H1 (cell line): ENCODE measurements around the gene FHIT. TPM values are rescaled to one million over a fixed set of nuclear protein-coding genes. Genes with fewer than 3 reads are reported as not detected.

Experiments
- CTCF ChIA-PET: fragments of 300-600 bp; sonication (Branson Sonifier 250); formaldehyde crosslinking; loops from one replicate; lab custom pipeline; 2021; ENCODE audit not compliant: partially characterized antibody; lab: Charles Lee
- POLR2A ChIA-PET: fragments of 300-600 bp; sonication (Branson Sonifier 250); formaldehyde crosslinking; loops from one replicate; lab custom pipeline; 2021; ENCODE audit warnings: inconsistent platforms; ENCODE audit not compliant: partially characterized antibody; lab: Charles Lee
- DNase-seq, 2 experiments: peaks; one replicate each; pipeline versions ENCODE4 v3.0.0 to v3.0.0-alpha.2; 2010 to 2022; ENCODE audit warnings: low spot score in 2 of 2, low read depth in 1 of 2, mixed read lengths in 1 of 2
- FAIRE-seq: peaks from 2 replicates; lab custom pipeline; 2011; peaks lifted over from hg19 to GRCh38; lab: Jason Lieb, UNC
- H2AFZ ChIP-seq: 2 replicates; pipeline ENCODE4 v1.8.1; 2012; ENCODE audit warnings: low read length, inconsistent platforms
- H2AK5ac ChIP-seq: 2 replicates; pipeline ENCODE4 v1.6.1; 2013; ENCODE audit warnings: low read depth, low read length
- H2BK120ac ChIP-seq: replicated peaks from 2 replicates; pipeline ENCODE3; 2013; ENCODE audit warnings: low read depth, low read length, inconsistent platforms
- H2BK12ac ChIP-seq: 2 replicates; pipeline ENCODE4 v1.6.1; 2013; ENCODE audit warnings: low read depth, low read length
- H2BK15ac ChIP-seq: 2 replicates; pipeline ENCODE4 v1.6.1; 2013; ENCODE audit warnings: low read length
- H2BK20ac ChIP-seq: 2 replicates; pipeline ENCODE4 v1.6.1; 2013; ENCODE audit warnings: low read length
- H2BK5ac ChIP-seq: 2 replicates; pipeline ENCODE4 v1.6.1; 2013; ENCODE audit warnings: low read depth, low read length
- H3K14ac ChIP-seq: 2 replicates; pipeline ENCODE4 v1.6.1; 2013; ENCODE audit warnings: inconsistent platforms; ENCODE audit not compliant: insufficient read length
- H3K18ac ChIP-seq: 2 replicates; pipeline ENCODE4 v1.6.1; 2013; ENCODE audit warnings: low read length; ENCODE audit errors: extremely low read depth
- H3K23ac ChIP-seq: 2 replicates; pipeline ENCODE4 v1.6.1; 2013; ENCODE audit warnings: inconsistent platforms; ENCODE audit not compliant: insufficient read length
- H3K23me2 ChIP-seq: 2 replicates; pipeline ENCODE4 v1.6.1; 2013; ENCODE audit warnings: low read depth, low read length
- H3K27ac ChIP-seq: 2 replicates; pipeline ENCODE4 v1.6.1; 2011; ENCODE audit warnings: low read depth, low read length, inconsistent platforms
- H3K27me3 ChIP-seq, 4 experiments: replicated peaks in 1 of 4; 1 replicate in 1 of 4; 2 replicates in 3 of 4; pipeline versions ENCODE4 v1.6.1 to v1.8.1; 2011 to 2013; ENCODE audit warnings: low read length in 3 of 4, mild to moderate bottlenecking in 3 of 4, inconsistent platforms in 2 of 4, mixed read lengths in 2 of 4, moderate library complexity in 1 of 4; ENCODE audit not compliant: control insufficient read depth in 3 of 4, insufficient read depth in 3 of 4; ENCODE audit errors: extremely low read depth in 1 of 4
- H3K36me3 ChIP-seq, 4 experiments: 2 replicates each; pipeline versions ENCODE4 v1.6.1 to v1.8.1; 2011 to 2013; ENCODE audit warnings: mild to moderate bottlenecking in 4 of 4, low read length in 3 of 4, moderate library complexity in 2 of 4, control low read depth in 1 of 4, inconsistent platforms in 1 of 4; ENCODE audit not compliant: insufficient read depth in 4 of 4, control insufficient read depth in 2 of 4
- H3K4ac ChIP-seq: replicated peaks from 2 replicates; pipeline ENCODE3; 2013; ENCODE audit warnings: low read length, low read depth, mixed read lengths, inconsistent platforms; ENCODE audit not compliant: insufficient read length
- H3K4me1 ChIP-seq, 4 experiments: replicated peaks in 1 of 4; 1 replicate in 1 of 4; 2 replicates in 3 of 4; pipeline versions ENCODE4 v1.6.1 to v1.8.1; 2011 to 2013; ENCODE audit warnings: low read length in 3 of 4, inconsistent platforms in 2 of 4, mixed read lengths in 1 of 4; ENCODE audit not compliant: insufficient read depth in 4 of 4, control insufficient read depth in 3 of 4
- H3K4me2 ChIP-seq, 2 experiments: 2 replicates each; pipeline versions ENCODE4 v1.6.1 to v1.8.1; 2011 to 2013; ENCODE audit warnings: low read depth in 2 of 2, low read length in 2 of 2, control low read depth in 1 of 2, inconsistent platforms in 1 of 2, mild to moderate bottlenecking in 1 of 2; ENCODE audit not compliant: insufficient read depth in 1 of 2
- H3K4me3 ChIP-seq, 4 experiments: fragments of 200-600, 300-600 bp in 1 of 4; sonication (generic), shearing (Covaris generic), sonication (Bioruptor Twin) in 1 of 4; 2 replicates each; pipeline versions ENCODE4 v1.5.1 to v1.8.1; 2011 to 2016; ENCODE audit warnings: low read length in 4 of 4, low read depth in 3 of 4, control low read depth in 2 of 4, inconsistent platforms in 2 of 4, mild to moderate bottlenecking in 2 of 4, mixed read lengths in 1 of 4, moderate library complexity in 1 of 4; ENCODE audit not compliant: insufficient read depth in 2 of 4; ENCODE audit errors: extremely low read depth in 1 of 4
- H3K56ac ChIP-seq: replicated peaks from 2 replicates; pipeline ENCODE3; 2013; ENCODE audit warnings: low read depth, mild to moderate bottlenecking, mixed read lengths, low read length, inconsistent platforms; ENCODE audit not compliant: insufficient read length
- H3K79me1 ChIP-seq: 2 replicates; pipeline ENCODE4 v1.6.1; 2013; ENCODE audit warnings: low read depth, low read length, control low read depth
- H3K79me2 ChIP-seq, 2 experiments: 2 replicates each; pipeline versions ENCODE4 v1.6.1 to v1.8.1; 2012 to 2013; ENCODE audit warnings: low read length in 2 of 2, mild to moderate bottlenecking in 2 of 2, inconsistent platforms in 1 of 2; ENCODE audit not compliant: insufficient read depth in 2 of 2, control insufficient read depth in 1 of 2
- H3K9ac ChIP-seq, 4 experiments: replicated peaks in 1 of 4; 1 replicate in 1 of 4; 2 replicates in 3 of 4; pipeline versions ENCODE4 v1.6.1 to v1.8.1; 2011 to 2013; ENCODE audit warnings: low read depth in 3 of 4, low read length in 3 of 4, control low read depth in 2 of 4, mild to moderate bottlenecking in 2 of 4, moderate library complexity in 2 of 4, inconsistent platforms in 1 of 4; ENCODE audit errors: extremely low read depth in 1 of 4
- H3K9me3 ChIP-seq, 2 experiments: 2 replicates each; pipeline versions ENCODE4 v1.6.1 to v1.8.1; 2012 to 2013; ENCODE audit warnings: mild to moderate bottlenecking in 2 of 2, moderate library complexity in 2 of 2, control low read depth in 1 of 2, inconsistent platforms in 1 of 2, low read depth in 1 of 2, low read length in 1 of 2, mixed read lengths in 1 of 2; ENCODE audit not compliant: insufficient read depth in 2 of 2
- H4K20me1 ChIP-seq, 2 experiments: replicated peaks in 1 of 2; 2 replicates each; pipeline versions ENCODE3 to v1.8.1; 2011 to 2013; ENCODE audit warnings: inconsistent platforms in 2 of 2, low read length in 2 of 2, mild to moderate bottlenecking in 1 of 2; ENCODE audit not compliant: insufficient read depth in 2 of 2, control insufficient read depth in 1 of 2
- H4K5ac ChIP-seq: 2 replicates; pipeline ENCODE4 v1.6.1; 2013; ENCODE audit warnings: low read length, low read depth, mixed read lengths, inconsistent platforms; ENCODE audit not compliant: insufficient read length
- H4K8ac ChIP-seq: 2 replicates; pipeline ENCODE4 v1.8.0; 2013; ENCODE audit warnings: mild to moderate bottlenecking, moderate library complexity, low read length, inconsistent platforms; ENCODE audit not compliant: insufficient read depth; ENCODE audit errors: extremely low read depth
- H4K91ac ChIP-seq: replicated peaks from 2 replicates; pipeline ENCODE3; 2013; ENCODE audit warnings: low read length, mixed read lengths, inconsistent platforms; ENCODE audit not compliant: insufficient read length
- ASH2L ChIP-seq: fragments of 200-600, 300-600 bp; sonication (generic); IDR thresholded peaks from one replicate; pipeline ENCODE4 v1.7.1; 2017; ENCODE audit warnings: low read length
- CBX8 ChIP-seq: fragments of 300-800, 300-1000 bp; sonication (generic); IDR thresholded peaks from 2 replicates; pipeline ENCODE4 v1.7.1; 2016; ENCODE audit warnings: low read depth, low read length, borderline replicate concordance
- EZH2 ChIP-seq: fragments of 200-600 bp; sonication (generic); IDR thresholded peaks from 2 replicates; pipeline ENCODE4 v1.7.1; 2012; ENCODE audit warnings: low read depth, mild to moderate bottlenecking, moderate library complexity, low read length, inconsistent platforms; ENCODE audit not compliant: severe bottlenecking
- POLR2A ChIP-seq, 2 experiments: IDR thresholded peaks; 1 replicate in 1 of 2; 2 replicates in 1 of 2; pipeline ENCODE4 v1.6.1; 2011; ENCODE audit warnings: low read depth in 2 of 2, low read length in 2 of 2, mild to moderate bottlenecking in 2 of 2; ENCODE audit errors: control extremely low read depth in 1 of 2
- RNF2 ChIP-seq: fragments of 200-900, 300-1000 bp; sonication (generic); IDR thresholded peaks from 2 replicates; pipeline ENCODE4 v1.7.1; 2016; ENCODE audit warnings: borderline replicate concordance, low read depth, mild to moderate bottlenecking, antibody characterized with exemption, low read length; ENCODE audit not compliant: poor library complexity, severe bottlenecking; ENCODE audit errors: missing control alignments
- SIN3A ChIP-seq, 2 experiments: IDR thresholded peaks in 1 of 2; conservative IDR thresholded peaks in 1 of 2; 2 replicates each; pipeline ENCODE4 v1.6.1; 2011 to 2012; ENCODE audit warnings: low read length in 2 of 2, improper control_type of control experiment in 1 of 2, low read depth in 1 of 2, mild to moderate bottlenecking in 1 of 2
- SUZ12 ChIP-seq: fragments of 200-600 bp; sonication (generic); IDR thresholded peaks from 2 replicates; pipeline ENCODE4 v1.6.1; 2012; ENCODE audit warnings: mild to moderate bottlenecking, inconsistent platforms, low read length, moderate library complexity, mixed read lengths
- TBP ChIP-seq: IDR thresholded peaks from 2 replicates; pipeline ENCODE4 v1.6.1; 2011; ENCODE audit warnings: low read depth, low read length, improper control_type of control experiment
- WGBS, 2 experiments: shearing (Covaris generic) in 1 of 2; methylation state at CpG; one replicate each; pipeline versions ENCODE4 v1.1.6 to v1.1.7; 2013 to 2015; ENCODE audit warnings: low lambda C conversion rate in 2 of 2, mixed read lengths in 2 of 2, inconsistent platforms in 1 of 2, low coverage in 1 of 2, missing lambda C conversion rate in 1 of 2; ENCODE audit not compliant: insufficient replicate concordance in 2 of 2, insufficient coverage in 1 of 2, insufficient read length in 1 of 2; ENCODE audit errors: extremely low coverage in 1 of 2, missing lambda C conversion rate in 1 of 2; 5-methylcytosine and 5-hydroxymethylcytosine counted together
- polyA plus RNA-seq, 7 experiments: library from polyadenylated mRNA; depleted of rRNA in 3 of 7; stranded (reverse) in 5 of 7; unstranded in 2 of 7; fragments of >200 nt in 5 of 7; fragments of 200-250 nt in 2 of 7; gene quantifications; 1 replicate in 5 of 7; 2 replicates in 1 of 7; 4 replicates in 1 of 7; pipeline versions ENCODE4 v1.2.1 to v1.2.3, GENCODE V29; 2011 to 2013; ENCODE audit warnings: missing spikeins in 2 of 7, mixed read lengths in 2 of 7
- total RNA-seq: library from RNA; stranded (reverse); fragmentation: NEBNext Ultra II Directional; extraction: Animal tissue kit (Norgen Biotek cat#: 25700); gene quantifications from 2 replicates; pipeline ENCODE4 v1.2.1, GENCODE V29; 2021

FHIT gene
- total and polyA plus RNA-seq, 2 of the 8 experiments (the other 6 are each of a cell fraction or from before 2014, with no cell fraction given) = 1.2 to 3.2 TPM

DNA sequence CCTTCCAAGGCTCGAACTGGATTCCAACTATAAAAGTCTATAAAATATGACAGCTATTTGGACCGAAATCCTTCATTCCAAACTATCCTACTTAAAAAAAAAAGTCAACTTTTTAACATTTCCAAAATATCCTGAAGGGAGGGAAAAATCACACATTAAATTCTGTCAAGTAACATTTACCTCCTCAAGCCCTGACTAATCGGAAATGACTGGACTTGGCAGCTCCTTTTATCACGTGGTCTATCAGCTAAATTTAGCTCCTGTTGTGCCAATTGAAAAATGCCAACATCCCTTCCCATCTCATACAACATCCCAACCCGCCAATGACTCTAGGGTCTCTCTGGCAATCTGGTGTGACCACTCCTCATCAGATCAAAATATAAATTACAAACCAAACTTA, 297.9 kb downstream of the FHIT start:
- H4K91ac ChIP-seq = no peak overlapping the region
- H3K9ac ChIP-seq = no peak overlapping the region
- WGBS, 2 experiments = 89% methylated on average over 5 of the region's 5 CpGs; no CpG with 5 or more reads in 1 of the 2 experiments
- DNase-seq (no peak), FAIRE-seq (no peak)
- H3K4me1 ChIP-seq = no peaks in the 10 kb centered on the region
- peaks cover 3% of the 10 kb centered on the region in 2 experiments; a peak in 2 of 4 replicates for H3K9me3 ChIP-seq
- no peak overlapping the region for H4K5ac ChIP-seq
- H3K23ac ChIP-seq = no peak overlapping the region
- H3K18ac ChIP-seq = no peak overlapping the region
- H2AFZ ChIP-seq = no peak overlapping the region
- no peak overlapping the region for H3K4me2 ChIP-seq
- ChIA-PET POLR2A (no interaction called here), CTCF (no interaction called here)
- H2AK5ac ChIP-seq = no peak overlapping the region
- no peaks in the 10 kb centered on the region for H3K79me2 ChIP-seq
- no peaks in the 10 kb centered on the region for H4K20me1 ChIP-seq
- no peak overlapping the region for H4K8ac ChIP-seq
- H2BK5ac ChIP-seq = no peak overlapping the region
- H2BK20ac ChIP-seq = no peak overlapping the region
- no peak overlapping the region for H2BK120ac ChIP-seq
- TF ChIP-seq SIN3A (conservative IDR thresholded peaks at IDR 0.05 in 1 of 2, IDR thresholded peaks at IDR 0.05 in 1 of 2; ENCODE audit: low read depth in 1 of 2, low read length in 2 of 2) (no peak), ASH2L (no peak), POLR2A (IDR thresholded peaks at IDR 0.05; ENCODE audit: control extremely low read depth in 1 of 2, low read depth in 2 of 2, low read length in 2 of 2) (no peak), SUZ12 (no peak), RNF2 (no peak), EZH2 (no peak), CBX8 (no peak), TBP (no peak)
- H3K4me3 ChIP-seq = no peak overlapping the region
- no peak overlapping the region for H3K14ac ChIP-seq
- no peak overlapping the region for H2BK12ac ChIP-seq
- no peaks in the 10 kb centered on the region for H3K36me3 ChIP-seq
- H3K27ac ChIP-seq = no peak overlapping the region
- no peaks in the 10 kb centered on the region for H3K27me3 ChIP-seq
- no peak overlapping the region for H3K56ac ChIP-seq
- no peaks in the 10 kb centered on the region for H3K23me2 ChIP-seq
- H3K79me1 ChIP-seq = no peaks in the 10 kb centered on the region
- no peak overlapping the region for H3K4ac ChIP-seq
- no peak overlapping the region for H2BK15ac ChIP-seq
